ENCODE data around the gene NEU4.
"Not testable (repeated sequence)": the region's sequence is repeated elsewhere in the genome, so short reads cannot be mapped to it uniquely, and the experiment has no call there.

The NEU4 gene, protein sequence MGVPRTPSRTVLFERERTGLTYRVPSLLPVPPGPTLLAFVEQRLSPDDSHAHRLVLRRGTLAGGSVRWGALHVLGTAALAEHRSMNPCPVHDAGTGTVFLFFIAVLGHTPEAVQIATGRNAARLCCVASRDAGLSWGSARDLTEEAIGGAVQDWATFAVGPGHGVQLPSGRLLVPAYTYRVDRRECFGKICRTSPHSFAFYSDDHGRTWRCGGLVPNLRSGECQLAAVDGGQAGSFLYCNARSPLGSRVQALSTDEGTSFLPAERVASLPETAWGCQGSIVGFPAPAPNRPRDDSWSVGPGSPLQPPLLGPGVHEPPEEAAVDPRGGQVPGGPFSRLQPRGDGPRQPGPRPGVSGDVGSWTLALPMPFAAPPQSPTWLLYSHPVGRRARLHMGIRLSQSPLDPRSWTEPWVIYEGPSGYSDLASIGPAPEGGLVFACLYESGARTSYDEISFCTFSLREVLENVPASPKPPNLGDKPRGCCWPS

GRCh38 chr2:241808721-241809382 lies at the start of gene NEU4:
TSS of gene NEU4 (plus strand) at chr2:241809193. CDS start at chr2:241814485, 5,292 bp downstream.
- no peak for DNase-seq (ENCODE audit: low read depth)

DNA sequence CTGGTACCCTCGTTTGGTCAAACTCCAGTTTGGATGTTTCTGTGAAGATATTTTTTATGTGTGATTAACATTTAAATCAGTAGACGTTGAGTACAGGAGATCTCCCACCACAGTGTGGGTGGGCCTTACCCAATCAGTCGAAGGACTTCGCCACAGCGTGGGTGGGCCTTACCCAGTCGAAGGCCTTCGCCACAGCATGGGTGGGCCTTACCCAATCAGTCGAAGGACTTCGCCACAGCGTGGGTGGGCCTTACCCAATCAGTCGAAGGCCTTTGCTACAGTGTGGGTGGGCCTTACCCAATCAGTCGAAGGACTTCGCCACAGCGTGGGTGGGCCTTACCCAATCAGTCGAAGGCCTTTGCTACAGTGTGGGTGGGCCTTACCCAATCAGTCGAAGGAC lies 49.1 kb upstream of the NEU4 start:
- not testable (repeated sequence) for DNase-seq (ENCODE audit: low read depth)

- no peak for DNase-seq (ENCODE audit: low read depth)
These were observed 48.7 kb upstream of the NEU4 start for GRCh38 chr2:241760301-241760771.

- DNase-seq (ENCODE audit: low read depth), result no peak
These were observed 46.6 kb upstream of the NEU4 start for GRCh38 chr2:241762321-241762932.

GRCh38 chr2:241762933-241763369 lies 46.0 kb upstream of the NEU4 start:
- DNase-seq (ENCODE audit: low read depth), result no peak

- no peak for DNase-seq (ENCODE audit: low read depth)
These were observed 45.3 kb upstream of the NEU4 start for GRCh38 chr2:241763551-241764274.

- no peak for DNase-seq (ENCODE audit: low read depth)
These were observed 44.4 kb upstream of the NEU4 start for GRCh38 chr2:241764275-241765241.

DNA sequence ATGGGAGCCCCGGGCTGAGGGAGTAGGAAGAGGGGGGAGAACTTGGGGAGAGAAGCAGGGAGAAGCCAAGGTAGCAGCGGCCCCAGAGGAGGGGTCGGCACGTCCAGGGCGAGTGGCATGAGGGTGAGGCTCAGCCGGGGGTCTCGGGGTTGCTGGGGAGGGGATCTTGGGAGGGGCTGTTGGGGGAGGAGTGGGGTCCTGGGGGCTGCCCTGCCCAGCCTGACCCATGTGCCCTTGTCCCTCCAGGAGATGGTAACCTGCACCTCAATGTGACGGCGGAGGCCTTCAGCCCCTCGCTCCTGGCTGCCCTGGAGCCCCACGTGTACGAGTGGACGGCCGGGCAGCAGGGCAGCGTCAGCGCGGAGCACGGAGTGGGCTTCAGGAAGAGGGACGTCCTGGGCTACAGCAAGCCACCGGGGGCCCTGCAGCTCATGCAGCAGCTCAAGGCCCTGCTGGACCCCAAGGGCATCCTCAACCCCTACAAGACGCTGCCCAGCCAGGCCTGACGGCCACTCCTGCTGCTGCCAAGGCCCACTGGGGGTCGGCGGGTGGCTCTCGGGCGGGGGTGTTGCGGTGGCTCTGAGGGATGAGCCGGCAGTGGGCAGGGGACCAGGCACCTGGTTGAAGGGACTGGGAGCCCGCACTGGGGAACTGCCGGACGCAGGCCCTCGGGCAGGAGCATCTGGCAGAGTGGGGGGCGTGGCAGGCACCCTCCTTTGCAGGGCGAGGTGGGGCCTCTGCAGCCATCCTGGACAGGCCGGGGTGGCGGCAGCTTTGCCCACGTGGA lies 41.3 kb upstream of the NEU4 start:
- DNase-seq (ENCODE audit: low read depth), result no peak

- no peak for DNase-seq (ENCODE audit: low read depth)
These were observed 40.7 kb upstream of the NEU4 start for GRCh38 chr2:241768251-241768711.

DNA sequence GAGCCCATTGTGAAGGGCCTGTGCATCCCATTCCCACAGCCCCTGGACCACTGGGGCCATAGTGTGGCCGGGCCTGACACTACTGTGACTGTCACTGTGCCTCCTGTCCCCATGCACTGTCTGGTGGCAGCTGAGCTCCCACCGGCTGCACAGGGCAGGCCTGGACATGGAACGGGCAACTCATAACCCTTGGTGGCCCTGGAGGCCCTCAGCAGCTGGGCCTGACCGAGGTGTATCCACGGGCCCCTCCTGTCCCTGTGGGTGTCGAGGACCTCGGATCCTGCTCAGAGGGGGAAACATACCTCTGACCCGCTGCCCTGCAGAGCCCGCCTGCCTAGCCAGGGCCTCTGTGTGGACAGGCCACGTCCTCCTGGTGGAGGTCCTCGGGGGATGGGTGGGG lies 40.1 kb upstream of the NEU4 start:
- DNase-seq (ENCODE audit: low read depth), result no peak

DNA sequence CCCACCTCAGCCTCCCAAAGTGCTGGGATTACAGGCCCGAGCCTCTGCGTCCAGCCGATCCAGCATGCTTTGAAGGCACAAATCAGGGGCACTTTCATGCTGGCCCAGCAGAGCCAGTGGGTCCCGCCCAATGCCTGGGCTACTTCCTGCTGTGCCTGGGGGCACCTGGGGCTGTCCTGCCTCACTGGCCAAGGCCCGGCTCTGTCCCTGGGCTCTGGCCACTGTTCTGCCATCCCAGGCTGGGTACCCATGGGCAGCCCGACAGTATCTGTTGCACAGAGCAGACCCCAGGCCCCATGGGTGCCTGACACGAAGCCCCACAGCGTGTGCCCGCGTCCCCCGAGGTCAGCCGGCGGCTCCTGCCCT lies 39.2 kb upstream of the NEU4 start:
- DNase-seq (ENCODE audit: low read depth), result no peak

DNA sequence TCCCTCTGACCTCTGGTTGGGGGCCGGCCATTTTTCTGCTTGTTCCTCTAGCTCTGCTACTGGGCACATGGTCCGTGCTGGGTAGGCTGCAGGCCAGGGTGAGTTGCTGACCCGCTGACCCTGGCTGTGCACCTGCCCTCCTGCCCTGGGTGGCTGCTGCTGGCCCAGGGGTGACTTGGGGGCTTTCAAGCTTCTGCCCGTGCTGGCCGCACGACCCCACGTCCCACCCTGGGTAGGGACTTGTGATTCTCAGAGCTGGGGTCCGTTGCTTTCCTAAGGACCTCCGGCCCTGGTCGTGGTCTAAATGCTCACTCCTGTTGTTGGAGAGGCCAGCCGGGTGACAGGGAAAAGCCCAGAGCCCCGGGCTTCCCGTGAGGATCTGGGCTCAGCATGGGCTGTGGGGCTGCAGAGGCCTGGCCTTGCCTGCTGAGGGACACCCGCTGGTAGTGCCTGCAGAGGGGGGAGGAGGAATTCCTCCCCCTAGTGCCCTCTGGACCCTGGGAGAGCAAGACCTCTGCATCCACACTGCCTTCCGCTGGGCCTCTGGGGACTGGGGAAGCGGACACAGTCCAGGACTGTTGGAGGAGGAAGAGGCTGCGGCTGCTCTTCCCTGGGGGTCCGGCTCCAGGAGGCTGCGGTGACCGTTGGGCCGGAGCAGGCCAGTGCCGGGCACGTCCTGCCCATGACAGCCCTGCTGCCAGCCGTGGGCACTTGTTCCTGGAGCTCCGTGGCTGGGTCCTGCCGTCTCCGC lies 38.6 kb upstream of the NEU4 start:
- DNase-seq (ENCODE audit: low read depth), result no peak

DNA sequence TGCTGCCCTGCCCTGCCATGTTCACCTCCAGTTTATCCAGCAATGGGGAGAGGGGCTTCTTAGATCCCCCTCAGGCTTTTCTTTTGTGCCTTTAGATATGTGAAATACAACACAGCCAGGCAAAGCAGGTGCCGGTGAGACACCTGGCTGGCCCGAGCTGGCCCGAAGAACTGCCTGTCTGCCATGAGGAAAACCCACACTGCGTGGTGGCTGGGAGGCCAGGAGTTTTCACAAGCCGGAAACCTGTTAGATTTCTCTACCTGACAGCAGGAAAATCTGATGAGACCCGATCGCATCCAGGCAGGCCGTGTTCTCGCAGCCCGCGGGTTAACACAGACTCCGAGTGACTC lies 38.1 kb upstream of the NEU4 start:
- DNase-seq (ENCODE audit: low read depth), result no peak

DNA sequence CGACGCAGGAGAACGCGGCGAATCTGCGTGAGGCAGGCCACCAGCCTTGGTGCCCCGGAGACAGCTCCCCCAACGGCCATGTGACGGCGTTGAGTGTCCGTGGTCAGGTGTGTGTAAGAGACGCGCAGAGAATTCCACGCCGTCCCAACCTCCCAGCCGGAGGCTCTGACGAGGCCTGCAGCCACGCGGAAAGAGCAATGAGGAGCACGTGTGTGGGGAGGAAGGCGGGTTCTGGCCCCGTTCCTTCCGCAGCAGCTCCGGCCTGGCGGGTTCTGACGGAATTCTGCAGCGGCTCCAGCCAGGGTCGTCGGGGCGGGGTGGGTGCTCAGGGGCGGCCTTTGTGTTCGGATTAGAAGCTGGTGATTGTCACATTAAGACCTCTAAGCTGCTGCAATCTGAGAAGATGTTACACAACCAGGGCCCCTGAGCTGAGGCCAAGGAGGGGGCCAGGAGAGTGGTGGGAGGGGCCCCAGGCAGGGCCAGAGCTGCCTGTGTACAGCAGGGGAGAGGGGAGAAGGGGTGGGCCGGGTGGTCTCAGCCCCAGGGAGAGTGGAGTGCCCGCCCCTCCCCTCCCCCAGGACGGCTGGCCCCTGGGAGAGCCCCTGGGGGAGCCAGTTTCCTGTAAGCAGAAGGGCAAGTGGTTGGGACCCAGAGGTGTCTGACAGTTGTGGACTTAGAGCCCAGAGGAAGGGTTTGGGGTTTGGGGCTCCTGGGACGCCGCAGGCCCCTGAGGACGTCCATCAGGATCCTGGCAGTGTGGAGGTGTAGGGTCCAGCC lies 37.5 kb upstream of the NEU4 start:
- no peak for DNase-seq (ENCODE audit: low read depth)

- DNase-seq (ENCODE audit: low read depth), result no peak
These were observed 36.9 kb upstream of the NEU4 start for GRCh38 chr2:241772063-241772499.

DNA sequence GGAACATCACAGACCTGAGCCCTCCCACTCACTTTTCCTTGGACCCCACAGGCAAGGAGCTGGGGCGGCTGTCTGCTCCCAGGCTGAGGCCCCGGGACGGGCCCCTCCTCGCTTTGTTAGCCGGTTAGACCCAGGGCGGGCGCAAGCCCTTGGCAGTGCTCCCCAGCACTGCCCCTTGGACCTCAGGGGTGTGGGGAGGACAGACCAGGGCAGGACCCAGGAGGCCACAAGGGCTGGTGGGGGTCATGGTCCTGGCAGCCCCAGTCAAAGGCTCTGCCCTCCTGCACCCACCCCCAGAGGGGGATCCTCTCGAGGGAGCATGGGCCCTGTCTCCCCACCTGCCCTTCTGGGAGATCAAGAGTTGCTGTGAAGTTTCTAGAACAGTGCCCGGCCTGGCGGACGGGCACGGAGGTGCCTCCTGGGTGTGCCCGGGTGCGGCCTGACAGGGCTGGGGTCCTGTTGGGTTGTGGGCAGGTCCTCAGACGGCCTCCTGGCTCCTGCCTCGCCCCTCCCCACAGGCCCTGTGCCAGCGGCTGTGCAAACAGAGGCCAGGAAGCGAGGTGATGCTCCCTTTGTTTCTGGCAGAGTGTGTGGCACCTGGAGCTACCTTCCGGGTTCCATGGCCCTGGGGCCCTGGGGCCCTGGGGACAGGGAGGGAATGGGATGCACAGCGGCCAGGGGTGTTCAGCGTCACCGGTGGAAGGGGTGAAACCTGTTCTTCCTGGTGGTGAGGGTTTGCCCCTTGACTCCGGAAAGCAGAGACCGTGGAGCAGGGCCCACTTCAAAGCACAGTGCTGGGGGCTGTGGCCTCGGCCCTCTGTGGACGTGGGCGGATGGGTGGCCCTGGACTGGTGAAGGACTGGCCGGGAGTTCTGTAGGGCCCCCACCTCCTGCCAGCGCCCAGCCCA lies 35.2 kb upstream of the NEU4 start:
- no peak for DNase-seq (ENCODE audit: low read depth)

DNA sequence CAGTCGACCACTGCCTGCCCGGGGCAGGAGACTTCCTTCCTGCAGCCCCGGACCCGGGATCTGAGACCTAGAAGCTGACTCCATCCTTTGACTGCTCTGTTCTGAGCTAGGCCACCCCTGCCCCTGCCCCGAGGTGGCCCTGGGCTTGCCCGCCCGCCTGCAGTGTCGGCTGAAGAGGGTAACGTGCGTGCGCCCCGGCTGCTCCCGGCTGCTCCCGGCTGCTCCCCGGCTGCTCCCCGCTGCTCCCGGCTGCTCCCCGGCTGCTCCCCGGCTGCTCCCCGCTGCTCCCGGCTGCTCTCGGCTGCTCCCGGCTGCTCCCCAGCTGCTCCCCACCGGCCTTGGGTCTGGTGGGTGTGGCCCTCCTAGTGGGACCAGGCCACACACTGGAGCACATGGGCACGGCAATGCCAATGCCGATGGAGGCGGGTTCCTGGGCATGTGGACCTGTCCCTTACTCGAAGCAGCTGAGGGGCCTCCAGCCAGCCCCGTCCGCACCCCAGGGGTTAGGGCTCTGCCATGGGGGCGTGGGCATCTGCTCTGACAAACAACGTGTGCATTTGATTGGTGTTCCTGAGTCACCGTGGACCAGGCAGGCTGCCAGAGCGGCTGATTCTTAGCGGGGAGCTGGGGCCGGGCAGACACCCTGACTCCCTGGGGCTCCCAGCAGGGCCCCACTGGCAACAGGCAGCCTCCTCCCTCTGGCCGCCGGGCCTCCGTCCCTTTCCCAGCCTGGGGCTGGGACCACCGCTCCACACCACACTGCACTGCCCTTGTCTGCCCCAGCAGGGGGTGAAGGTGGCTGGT lies 34.4 kb upstream of the NEU4 start:
- peak; percentile 17 for DNase-seq (ENCODE audit: low read depth)
